Colonic mucosa (tissue), 4 donors: ENCODE data around the gene OBSCN. TPM values are rescaled to one million over a fixed set of nuclear protein-coding genes. Genes with fewer than 3 reads are reported as not detected.

Experiments used
- DNase-seq: peaks from one replicate; pipeline ENCODE4 v3.0.0-alpha.2; 2020
- H3K27ac ChIP-seq: fragments of 200-600 bp; one replicate; pipeline ENCODE4 v1.8.0; 2021
- H3K27me3 ChIP-seq: fragments of 200-600 bp; one replicate; pipeline ENCODE4 v1.8.0; 2021
- H3K36me3 ChIP-seq: fragments of 200-600 bp; one replicate; pipeline ENCODE4 v1.8.0; 2021
- H3K4me1 ChIP-seq: fragments of 200-600 bp; one replicate; pipeline ENCODE4 v1.8.0; 2021; ENCODE audit warnings: mild to moderate bottlenecking
- H3K4me3 ChIP-seq: fragments of 200-600 bp; one replicate; pipeline ENCODE4 v1.8.0; 2021
- H3K9ac ChIP-seq, 2 donors: one replicate each; pipeline ENCODE4 v1.7.0; 2013; ENCODE audit warnings: control low read depth in 2 of 2, low read depth in 2 of 2, low read length in 2 of 2
- H3K9me3 ChIP-seq: fragments of 200-600 bp; one replicate; pipeline ENCODE4 v1.8.0; 2021
- CTCF ChIP-seq: fragments of 200-600 bp; IDR thresholded peaks from one replicate; pipeline ENCODE4 v1.8.0; 2022; ENCODE audit warnings: antibody characterized with exemption, mild to moderate bottlenecking
- intact Hi-C: fragments of 100-400 bp; cut with DNase I; formaldehyde crosslinking; loops from one replicate; pipeline ENCODE4 v1.14.1; 2022
- total RNA-seq, 2 donors: library from RNA; stranded (reverse); fragmentation: NEBNext Ultra II Directional in 1 of 2; extraction: Animal tissue kit (Norgen Biotek cat#: 25700) in 1 of 2; gene quantifications; one replicate each; pipeline ENCODE4 v1.2.1, GENCODE V29; 2021
- donor health status: healthy.
- donor health status: DM: no; HTN: no; CAD: no.
- donor health status: DM: no; HTN: no; CAD: no.

OBSCN gene
- total RNA-seq, 2 donors from 2014 or later: 3.6 to 7.9 TPM

GRCh38 chr1:228373681-228374571 is 166.1 kb downstream of the OBSCN start:
- peaks cover 3% of the 10 kb centered on the region for H3K4me1 ChIP-seq
- no peak for TF ChIP-seq CTCF
- no peaks in the 10 kb centered on the region for H3K9me3 ChIP-seq
- H3K36me3 ChIP-seq: no peaks in the 10 kb centered on the region
- H3K27me3 ChIP-seq: peaks cover 8% of the 10 kb centered on the region
- DNase-seq: no peak
- H3K4me3 ChIP-seq: no peak overlapping the region
- H3K9ac ChIP-seq: no peak overlapping the region
- intact Hi-C loops: no loop called here
- no peak overlapping the region for H3K27ac ChIP-seq

GRCh38 chr1:228374711-228375577 is 167.1 kb downstream of the OBSCN start:
- Histone ChIP-seq H3K27ac (no peak overlapping the region), H3K4me3 (no peak overlapping the region), H3K9me3 (no peaks in the 10 kb centered on the region), H3K27me3 (peaks cover 8% of the 10 kb centered on the region), H3K9ac (no peak overlapping the region), H3K4me1 (peaks cover 7% of the 10 kb centered on the region), H3K36me3 (no peaks in the 10 kb centered on the region)
- peak; percentile 69 for DNase-seq
- intact Hi-C loops: no loop called here
- no peak for TF ChIP-seq CTCF

- intact Hi-C loops: no loop called here
- H3K4me1 ChIP-seq: peaks cover 7% of the 10 kb centered on the region
- H3K27me3 ChIP-seq: peaks cover under 1% of the 10 kb centered on the region
- no peaks in the 10 kb centered on the region for H3K36me3 ChIP-seq
- H3K9me3 ChIP-seq: no peaks in the 10 kb centered on the region
- H3K9ac ChIP-seq: no peak overlapping the region
- no peak overlapping the region for H3K27ac ChIP-seq
- TF ChIP-seq CTCF: no peak
- H3K4me3 ChIP-seq: no peak overlapping the region
- no peak for DNase-seq
Observed at GRCh38 chr1:228375578-228376261, 167.9 kb downstream of the OBSCN start.

- Histone ChIP-seq H3K9me3 (no peaks in the 10 kb centered on the region), H3K4me3 (no peak overlapping the region), H3K27me3 (no peaks in the 10 kb centered on the region), H3K27ac (no peak overlapping the region), H3K4me1 (peaks cover 7% of the 10 kb centered on the region), H3K9ac (no peak overlapping the region), H3K36me3 (no peaks in the 10 kb centered on the region)
- intact Hi-C loops: no loop called here
- DNase-seq: no peak
- TF ChIP-seq CTCF: no peak
Observed at GRCh38 chr1:228376262-228376628, 168.4 kb downstream of the OBSCN start.
